ENCODE data around the gene KRT23.

KRT23 gene

GRCh38 chr17:40937384-40937819, at the start of gene KRT23:
KRT23 (minus strand) TSS chr17:40937646; CDS start chr17:40936603, 1,043 bp downstream.
- no peak for TF ChIP-seq GATA3 (IDR thresholded peaks at IDR 0.05; ENCODE audit: low read depth, low read length)
- no peak for TF ChIP-seq GATA2 (IDR thresholded peaks at IDR 0.05; ENCODE audit: low read depth, low read length)

- TF ChIP-seq GATA3 (IDR thresholded peaks at IDR 0.05; ENCODE audit: low read depth, low read length) (no peak), GATA2 (IDR thresholded peaks at IDR 0.05; ENCODE audit: low read depth, low read length) (no peak)
These were observed 49.5 kb upstream of the KRT23 start for GRCh38 chr17:40986920-40987319.

GRCh38 chr17:40984226-40984625, 46.8 kb upstream of the KRT23 start, which contains the start of gene KRT40:
KRT40 (minus strand) TSS chr17:40984326; CDS start chr17:40984273, 53 bp downstream.
- TF ChIP-seq GATA3 (IDR thresholded peaks at IDR 0.05; ENCODE audit: low read depth, low read length): no peak
- no peak for TF ChIP-seq GATA2 (IDR thresholded peaks at IDR 0.05; ENCODE audit: low read depth, low read length)

GRCh38 chr17:40981115-40981514, 43.7 kb upstream of the KRT23 start:
- no peak for TF ChIP-seq GATA2 (IDR thresholded peaks at IDR 0.05; ENCODE audit: low read depth, low read length)
- no peak for TF ChIP-seq GATA3 (IDR thresholded peaks at IDR 0.05; ENCODE audit: low read depth, low read length)

GRCh38 chr17:40980596-40980995, 43.1 kb upstream of the KRT23 start:
- TF ChIP-seq GATA3 (IDR thresholded peaks at IDR 0.05; ENCODE audit: low read depth, low read length) (no peak), GATA2 (IDR thresholded peaks at IDR 0.05; ENCODE audit: low read depth, low read length) (no peak)

GRCh38 chr17:40980117-40980516, 42.7 kb upstream of the KRT23 start:
- TF ChIP-seq GATA2 (IDR thresholded peaks at IDR 0.05; ENCODE audit: low read depth, low read length): no peak
- no peak for TF ChIP-seq GATA3 (IDR thresholded peaks at IDR 0.05; ENCODE audit: low read depth, low read length)

- TF ChIP-seq GATA2 (IDR thresholded peaks at IDR 0.05; ENCODE audit: low read depth, low read length): no peak
- TF ChIP-seq GATA3 (IDR thresholded peaks at IDR 0.05; ENCODE audit: low read depth, low read length): no peak
These were observed 41.2 kb upstream of the KRT23 start for GRCh38 chr17:40978575-40979151.

GRCh38 chr17:40975516-40975915, 38.1 kb upstream of the KRT23 start:
- TF ChIP-seq GATA2 (IDR thresholded peaks at IDR 0.05; ENCODE audit: low read depth, low read length) (no peak), GATA3 (IDR thresholded peaks at IDR 0.05; ENCODE audit: low read depth, low read length) (no peak)

- TF ChIP-seq GATA2 (IDR thresholded peaks at IDR 0.05; ENCODE audit: low read depth, low read length) (no peak), GATA3 (IDR thresholded peaks at IDR 0.05; ENCODE audit: low read depth, low read length) (no peak)
These were observed 36.9 kb upstream of the KRT23 start for GRCh38 chr17:40974366-40974765.

GRCh38 chr17:40967582-40967981, 30.1 kb upstream of the KRT23 start:
- TF ChIP-seq GATA2 (IDR thresholded peaks at IDR 0.05; ENCODE audit: low read depth, low read length) (no peak), GATA3 (IDR thresholded peaks at IDR 0.05; ENCODE audit: low read depth, low read length) (no peak)

GRCh38 chr17:40966848-40967247, 29.4 kb upstream of the KRT23 start, which contains the start of gene KRT39:
KRT39 (minus strand) TSS chr17:40966948; CDS start chr17:40966856, 92 bp downstream.
- TF ChIP-seq GATA3 (IDR thresholded peaks at IDR 0.05; ENCODE audit: low read depth, low read length) (no peak), GATA2 (IDR thresholded peaks at IDR 0.05; ENCODE audit: low read depth, low read length) (no peak)

GRCh38 chr17:40963838-40964237, 26.4 kb upstream of the KRT23 start:
- TF ChIP-seq GATA3 (IDR thresholded peaks at IDR 0.05; ENCODE audit: low read depth, low read length) (no peak), GATA2 (IDR thresholded peaks at IDR 0.05; ENCODE audit: low read depth, low read length) (no peak)

GRCh38 chr17:40962059-40962561, 24.7 kb upstream of the KRT23 start:
- TF ChIP-seq GATA2 (IDR thresholded peaks at IDR 0.05; ENCODE audit: low read depth, low read length) (no peak), GATA3 (IDR thresholded peaks at IDR 0.05; ENCODE audit: low read depth, low read length) (no peak)

GRCh38 chr17:40961591-40961990, 24.1 kb upstream of the KRT23 start:
- no peak for TF ChIP-seq GATA2 (IDR thresholded peaks at IDR 0.05; ENCODE audit: low read depth, low read length)
- no peak for TF ChIP-seq GATA3 (IDR thresholded peaks at IDR 0.05; ENCODE audit: low read depth, low read length)

- TF ChIP-seq GATA2 (IDR thresholded peaks at IDR 0.05; ENCODE audit: low read depth, low read length) (no peak), GATA3 (IDR thresholded peaks at IDR 0.05; ENCODE audit: low read depth, low read length) (no peak)
These were observed 22.7 kb upstream of the KRT23 start for GRCh38 chr17:40960144-40960543.

Data from SH-SY5Y (cell line).